SKM-1 (cell line): ENCODE data around the gene FRMPD4.
A peak's percentile ranks its signal among the peaks of the same experiment; 100 is the strongest.

ENCODE experiments used
- DNase-seq: peaks from one replicate; lab custom pipeline; 2025; ENCODE audit not compliant: unreplicated experiment; lab: John Stamatoyannopoulos, UW

The FRMPD4 gene

GRCh38 chrX:12716574-12716973 is 578.3 kb downstream of the FRMPD4 start:
- no peak for DNase-seq

GRCh38 chrX:12719837-12720236 is 581.6 kb downstream of the FRMPD4 start:
- DNase-seq: no peak

GRCh38 chrX:12721042-12721441 is 582.8 kb downstream of the FRMPD4 start:
- no peak for DNase-seq

- no peak for DNase-seq
These were observed 584.0 kb downstream of the FRMPD4 start for GRCh38 chrX:12722314-12722713.

- DNase-seq: no peak
These were observed 603.1 kb downstream of the FRMPD4 start for GRCh38 chrX:12741416-12741815.

GRCh38 chrX:12747433-12747832 is 609.2 kb downstream of the FRMPD4 start:
- DNase-seq: no peak

GRCh38 chrX:12751887-12752286 is 613.6 kb downstream of the FRMPD4 start:
- no peak for DNase-seq

- no peak for DNase-seq
These were observed 615.1 kb downstream of the FRMPD4 start for GRCh38 chrX:12753366-12753765.

GRCh38 chrX:12758291-12758690 is 620.0 kb downstream of the FRMPD4 start:
- DNase-seq: no peak

- DNase-seq: no peak
These were observed 629.6 kb downstream of the FRMPD4 start for GRCh38 chrX:12767856-12768255.

GRCh38 chrX:12768491-12768890 is 630.2 kb downstream of the FRMPD4 start:
- DNase-seq: no peak

- DNase-seq: no peak
These were observed 632.2 kb downstream of the FRMPD4 start for GRCh38 chrX:12770440-12770839.

- DNase-seq: peak; percentile 37
These were observed 633.3 kb downstream of the FRMPD4 start for GRCh38 chrX:12771445-12772069.
